ENCODE measurements around the gene IFNE. TPM values are rescaled to one million over a fixed set of nuclear protein-coding genes. Genes with fewer than 3 reads are reported as not detected.

The IFNE gene
- total and polyA plus RNA-seq, 7 experiments from 2014 or later, result 0.46 to 0.76 TPM; not detected in 5

- no peak overlapping the region for H3K27ac Mint-ChIP-seq
- CTCF ChIA-PET, result no interaction called here
- intact Hi-C loops (cut with micrococcal nuclease), result no loop called here
- peaks cover 0 to 3% of the 10 kb centered on the region in 2 donors for H3K27me3 ChIP-seq (ENCODE audit: control insufficient read depth in 2 of 2, insufficient read depth in 2 of 2, low read length in 2 of 2)
- H3K9me3 ChIP-seq (ENCODE audit: control insufficient read depth in 2 of 3, low read length in 3 of 3), result no peaks in the 10 kb centered on the region
- no peak overlapping the region for H3K27ac ChIP-seq (ENCODE audit: low read depth, low read length)
- no peaks in the 10 kb centered on the region for H3K36me3 ChIP-seq (ENCODE audit: control insufficient read depth in 2 of 3, insufficient read depth in 3 of 3, low read length in 3 of 3)
- H3K27me3 Mint-ChIP-seq, result peaks cover 0 to 11% (median 5%) of the 10 kb centered on the region in 5 donors
- DNase-seq, result no peak
- H3K4me3 Mint-ChIP-seq, result no peak overlapping the region
- H3K36me3 Mint-ChIP-seq, result peaks cover 0 to 5% (median 0%) of the 10 kb centered on the region in 5 donors
- H3K4me1 ChIP-seq (ENCODE audit: control insufficient read depth in 2 of 2, insufficient read depth in 2 of 2, low read length in 2 of 2), result no peaks in the 10 kb centered on the region
- H3K4me1 Mint-ChIP-seq, result no peaks in the 10 kb centered on the region
- H3K4me3 ChIP-seq (ENCODE audit: low read length), result no peak overlapping the region
- POLR2A ChIA-PET, result no interaction called here
- ATAC-seq, result no peak
- H3K9me3 Mint-ChIP-seq, result no peaks in the 10 kb centered on the region
Measured at GRCh38 chr9:21477466-21477865, 4.6 kb downstream of the IFNE start.

- no peak for ATAC-seq
- Mint-ChIP-seq H3K27me3 (peaks cover 0 to 14% (median 5%) of the 10 kb centered on the region in 5 donors), H3K9me3 (no peaks in the 10 kb centered on the region), H3K4me3 (no peak overlapping the region), H3K27ac (no peak overlapping the region), H3K4me1 (no peaks in the 10 kb centered on the region), H3K36me3 (peaks cover 0 to 5% (median 0%) of the 10 kb centered on the region in 5 donors)
- CTCF ChIA-PET, result interaction anchor here (1.0 kb wide), 1 partner anchor 318 kb away, joined by 3 read pairs; no protein-coding TSS in a partner anchor
- DNase-seq, result no peak
- Histone ChIP-seq H3K9me3 (ENCODE audit: control insufficient read depth in 2 of 3, low read length in 3 of 3) (no peaks in the 10 kb centered on the region), H3K27ac (ENCODE audit: low read depth, low read length) (no peak overlapping the region), H3K36me3 (ENCODE audit: control insufficient read depth in 2 of 3, insufficient read depth in 3 of 3, low read length in 3 of 3) (no peaks in the 10 kb centered on the region), H3K4me1 (ENCODE audit: control insufficient read depth in 2 of 2, insufficient read depth in 2 of 2, low read length in 2 of 2) (no peaks in the 10 kb centered on the region), H3K27me3 (ENCODE audit: control insufficient read depth in 2 of 2, insufficient read depth in 2 of 2, low read length in 2 of 2) (peaks cover 0 to 3% of the 10 kb centered on the region in 2 donors), H3K4me3 (ENCODE audit: low read length) (no peak overlapping the region)
- intact Hi-C loops (cut with micrococcal nuclease), result no loop called here
- POLR2A ChIA-PET, result no interaction called here
Measured at GRCh38 chr9:21473236-21473635, 8.9 kb downstream of the IFNE start.

GRCh38 chr9:21470126-21470525 is 12.0 kb downstream of the IFNE start:
- Mint-ChIP-seq H3K4me3 (no peak overlapping the region), H3K27me3 (peaks cover 0 to 26% (median 5%) of the 10 kb centered on the region in 5 donors), H3K27ac (no peak overlapping the region), H3K4me1 (peaks cover 0 to 4% (median 0%) of the 10 kb centered on the region in 7 donors), H3K36me3 (no peaks in the 10 kb centered on the region), H3K9me3 (no peaks in the 10 kb centered on the region)
- ATAC-seq (no peak), DNase-seq (no peak)
- intact Hi-C loops (cut with micrococcal nuclease), result no loop called here
- no peak overlapping the region for H3K27ac ChIP-seq (ENCODE audit: low read depth, low read length)
- peaks cover 0 to 2% of the 10 kb centered on the region in 2 donors for H3K27me3 ChIP-seq (ENCODE audit: control insufficient read depth in 2 of 2, insufficient read depth in 2 of 2, low read length in 2 of 2)
- H3K36me3 ChIP-seq (ENCODE audit: control insufficient read depth in 2 of 3, insufficient read depth in 3 of 3, low read length in 3 of 3), result no peaks in the 10 kb centered on the region
- no peaks in the 10 kb centered on the region for H3K9me3 ChIP-seq (ENCODE audit: control insufficient read depth in 2 of 3, low read length in 3 of 3)
- POLR2A ChIA-PET, result no interaction called here
- CTCF ChIA-PET, result interaction anchor here (3.3 kb wide), 1 partner anchor 319 kb away, joined by 17 read pairs; no protein-coding TSS in a partner anchor
- no peak overlapping the region for H3K4me3 ChIP-seq (ENCODE audit: low read length)
- no peaks in the 10 kb centered on the region for H3K4me1 ChIP-seq (ENCODE audit: control insufficient read depth in 2 of 2, insufficient read depth in 2 of 2, low read length in 2 of 2)

GRCh38 chr9:21465859-21466518 is 16.1 kb downstream of the IFNE start:
- no peak overlapping the region for H3K27ac Mint-ChIP-seq
- peak; percentile 85 for ATAC-seq
- intact Hi-C loops (cut with micrococcal nuclease), result loop anchor here (1.0 to 5.0 kb wide), 5 partner anchors 93 to 323 kb away; no protein-coding TSS in a partner anchor

GRCh38 chr9:21465138-21465537 is 17.0 kb downstream of the IFNE start:
- H3K9me3 Mint-ChIP-seq, result peaks cover 0 to 26% (median 11%) of the 10 kb centered on the region in 11 donors
- H3K4me1 Mint-ChIP-seq, result peaks cover 0 to 4% (median 0%) of the 10 kb centered on the region in 7 donors
- Histone ChIP-seq H3K27me3 (ENCODE audit: control insufficient read depth in 2 of 2, insufficient read depth in 2 of 2, low read length in 2 of 2) (no peaks in the 10 kb centered on the region), H3K36me3 (ENCODE audit: control insufficient read depth in 2 of 3, insufficient read depth in 3 of 3, low read length in 3 of 3) (no peaks in the 10 kb centered on the region), H3K27ac (ENCODE audit: low read depth, low read length) (no peak overlapping the region), H3K4me3 (ENCODE audit: low read length) (no peak overlapping the region), H3K4me1 (ENCODE audit: control insufficient read depth in 2 of 2, insufficient read depth in 2 of 2, low read length in 2 of 2) (no peaks in the 10 kb centered on the region), H3K9me3 (ENCODE audit: control insufficient read depth in 2 of 3, low read length in 3 of 3) (no peaks in the 10 kb centered on the region)
- intact Hi-C loops (cut with micrococcal nuclease), result loop anchor here in 1 of 2 donors (5.0 kb wide), 1 partner anchor 268 kb away; no protein-coding TSS in a partner anchor
- no peak for ATAC-seq
- no peak for DNase-seq
- peaks cover 0 to 5% (median 0%) of the 10 kb centered on the region in 5 donors for H3K36me3 Mint-ChIP-seq
- H3K27ac Mint-ChIP-seq, result no peak overlapping the region
- POLR2A ChIA-PET, result no interaction called here
- no peak overlapping the region for H3K4me3 Mint-ChIP-seq
- H3K27me3 Mint-ChIP-seq, result peaks cover 4 to 44% (median 5%) of the 10 kb centered on the region in 5 donors
- CTCF ChIA-PET, result interaction anchor here (0.9 to 2.5 kb wide), 13 partner anchors 9 to 329 kb away, joined by 3 to 33 read pairs (median 7); no protein-coding TSS in a partner anchor

More at GRCh38 chr9:21465859-21466518, 16.1 kb downstream of the IFNE start:
- no peaks in the 10 kb centered on the region for H3K36me3 ChIP-seq (ENCODE audit: control insufficient read depth in 2 of 3, insufficient read depth in 3 of 3, low read length in 3 of 3)
- Mint-ChIP-seq H3K36me3 (peaks cover 0 to 5% (median 0%) of the 10 kb centered on the region in 5 donors), H3K27me3 (peaks cover under 1 to 37% (median 4%) of the 10 kb centered on the region in 5 donors), H3K4me1 (peaks cover 0 to 4% (median 0%) of the 10 kb centered on the region in 7 donors), H3K9me3 (peaks cover 0 to 26% (median 11%) of the 10 kb centered on the region in 11 donors), H3K4me3 (no peak overlapping the region)
- no peaks in the 10 kb centered on the region for H3K9me3 ChIP-seq (ENCODE audit: control insufficient read depth in 2 of 3, low read length in 3 of 3)
- H3K27me3 ChIP-seq (ENCODE audit: control insufficient read depth in 2 of 2, insufficient read depth in 2 of 2, low read length in 2 of 2), result no peaks in the 10 kb centered on the region
- no peak overlapping the region for H3K27ac ChIP-seq (ENCODE audit: low read depth, low read length)
- POLR2A ChIA-PET, result interaction anchor here (0.7 kb wide), 1 partner anchor 319 kb away, joined by 3 read pairs; no protein-coding TSS in a partner anchor
- no peak overlapping the region for H3K4me3 ChIP-seq (ENCODE audit: low read length)
- DNase-seq, result peak in 7 of 9 donors; percentile 37 to 67 (median 59)
- CTCF ChIA-PET, result interaction anchor here (0.6 to 2.5 kb wide), 24 partner anchors 9 to 572 kb away, joined by 3 to 33 read pairs (median 4); no protein-coding TSS in a partner anchor
- no peaks in the 10 kb centered on the region for H3K4me1 ChIP-seq (ENCODE audit: control insufficient read depth in 2 of 2, insufficient read depth in 2 of 2, low read length in 2 of 2)

GRCh38 chr9:21461377-21461776 is 20.7 kb downstream of the IFNE start:
- peaks cover 5 to 53% (median 14%) of the 10 kb centered on the region in 5 donors for H3K27me3 Mint-ChIP-seq
- H3K36me3 Mint-ChIP-seq, result peaks cover 0 to 5% (median 0%) of the 10 kb centered on the region in 5 donors
- H3K4me1 ChIP-seq (ENCODE audit: control insufficient read depth in 2 of 2, insufficient read depth in 2 of 2, low read length in 2 of 2), result no peaks in the 10 kb centered on the region
- no peak overlapping the region for H3K27ac ChIP-seq (ENCODE audit: low read depth, low read length)
- no peak overlapping the region for H3K4me3 ChIP-seq (ENCODE audit: low read length)
- intact Hi-C loops (cut with micrococcal nuclease), result no loop called here
- peaks cover 0 to 26% (median 11%) of the 10 kb centered on the region in 11 donors for H3K9me3 Mint-ChIP-seq
- H3K27ac Mint-ChIP-seq, result no peak overlapping the region
- ChIA-PET CTCF (interaction anchor here (1.0 to 1.1 kb wide), 2 partner anchors 247 to 266 kb away, joined by 3 to 5 read pairs; no protein-coding TSS in a partner anchor), POLR2A (no interaction called here)
- H3K4me3 Mint-ChIP-seq, result no peak overlapping the region
- DNase-seq, result no peak
- H3K27me3 ChIP-seq (ENCODE audit: control insufficient read depth in 2 of 2, insufficient read depth in 2 of 2, low read length in 2 of 2), result no peaks in the 10 kb centered on the region
- peaks cover 0 to 4% (median 0%) of the 10 kb centered on the region in 7 donors for H3K4me1 Mint-ChIP-seq
- no peaks in the 10 kb centered on the region for H3K9me3 ChIP-seq (ENCODE audit: control insufficient read depth in 2 of 3, low read length in 3 of 3)
- ATAC-seq, result no peak
- no peaks in the 10 kb centered on the region for H3K36me3 ChIP-seq (ENCODE audit: control insufficient read depth in 2 of 3, insufficient read depth in 3 of 3, low read length in 3 of 3)
